Esophagus muscularis mucosa (tissue), 4 donors: ENCODE results near the gene PTPN12. TPM values are rescaled to one million over a fixed set of nuclear protein-coding genes. Genes with fewer than 3 reads are reported as not detected.

Source experiments
- DNase-seq: peaks from one replicate; pipeline ENCODE4 v3.0.0-alpha.2; 2017; ENCODE audit errors: extremely low spot score
- H3K27ac ChIP-seq, 4 donors: fragments of 200-600 bp; sonication (generic); replicated peaks in 1 of 4; 1 replicate in 3 of 4; 2 replicates in 1 of 4; pipeline ENCODE4 v1.5.1; 2016 to 2019; ENCODE audit warnings: mild to moderate bottlenecking in 1 of 4
- H3K27me3 ChIP-seq, 4 donors: fragments of 200-600 bp; sonication (generic); one replicate each; pipeline versions ENCODE4 v1.5.1 to v1.6.0; 2016 to 2019
- H3K36me3 ChIP-seq, 4 donors: fragments of 200-600 bp; sonication (generic); one replicate each; pipeline ENCODE4 v1.5.1; 2016 to 2019
- H3K4me1 ChIP-seq, 4 donors: fragments of 200-600 bp; sonication (generic); one replicate each; pipeline ENCODE4 v1.5.1; 2016 to 2019
- H3K4me3 ChIP-seq, 4 donors: fragments of 200-600 bp; sonication (generic); 1 replicate in 2 of 4; 2 replicates in 2 of 4; pipeline ENCODE4 v1.5.1; 2016 to 2019; ENCODE audit warnings: mild to moderate bottlenecking in 4 of 4, moderate library complexity in 1 of 4
- H3K9me3 ChIP-seq, 4 donors: fragments of 200-600 bp; sonication (generic); 1 replicate in 3 of 4; 2 replicates in 1 of 4; pipeline ENCODE4 v1.5.1; 2016 to 2019
- CTCF ChIP-seq, 3 experiments: fragments of 200-600 bp in 2 of 3; fragments of 450-650 bp in 1 of 3; sonication (generic) in 2 of 3; IDR thresholded peaks; one replicate each; pipeline ENCODE4 v1.5.1; 2017 to 2019; ENCODE audit warnings: antibody characterized with exemption in 3 of 3, mild to moderate bottlenecking in 2 of 3, moderate library complexity in 1 of 3
- EP300 ChIP-seq: sonication (generic); formaldehyde crosslinking; IDR thresholded peaks from one replicate; pipeline ENCODE4 v1.6.1; 2017; ENCODE audit warnings: antibody characterized with exemption
- POLR2A ChIP-seq: fragments of 450-650 bp; IDR thresholded peaks from one replicate; pipeline ENCODE4 v1.6.1; 2017; ENCODE audit warnings: antibody characterized with exemption, moderate library complexity, mild to moderate bottlenecking, low read depth
- POLR2AphosphoS5 ChIP-seq, 2 donors: sonication (generic); formaldehyde crosslinking; IDR thresholded peaks; one replicate each; pipeline ENCODE4 v1.6.1; 2017; ENCODE audit warnings: antibody characterized with exemption in 2 of 2
- WGBS: methylation state at CpG from one replicate; pipeline ENCODE4 v1.1.5; 2018; 5-methylcytosine and 5-hydroxymethylcytosine counted together
- intact Hi-C: fragments of 100-400 bp; cut with DNase I; formaldehyde crosslinking; loops from one replicate; pipeline ENCODE4 v1.15.1; 2023
- total RNA-seq, 4 donors: library from RNA; depleted of rRNA; stranded (reverse); fragments of >200 nt; gene quantifications; one replicate each; pipeline versions ENCODE4 v1.1.0 to v1.2.1, GENCODE V29; 2016

Gene PTPN12
- total RNA-seq, 4 donors from 2014 or later = 89.1 to 126 (median 98.4) TPM

- Histone ChIP-seq H3K4me1 (peaks cover 66 to 87% (median 83%) of the 10 kb centered on the region in 4 donors), H3K27ac (no peak overlapping the region), H3K27me3 (no peaks in the 10 kb centered on the region), H3K9me3 (no peaks in the 10 kb centered on the region), H3K4me3 (no peak overlapping the region), H3K36me3 (no peaks in the 10 kb centered on the region)
- no peak for TF ChIP-seq CTCF (IDR thresholded peaks at IDR 0.05)
- TF ChIP-seq POLR2A = no peak
- no peak for TF ChIP-seq POLR2AphosphoS5 (IDR thresholded peaks at IDR 0.05)
- no peak for TF ChIP-seq EP300
- DNase-seq = no peak
- intact Hi-C loops = no loop called here
- WGBS = 78% methylated on average over 4 of the region's 4 CpGs
These were observed 6.8 kb downstream of the PTPN12 start for GRCh38 chr7:77543910-77544309.

- 23% methylated on average over 2 of the region's 2 CpGs for WGBS
- no peak for DNase-seq
- Histone ChIP-seq H3K27me3 (no peaks in the 10 kb centered on the region), H3K27ac (no peak overlapping the region), H3K4me1 (peaks cover 72 to 87% (median 84%) of the 10 kb centered on the region in 4 donors), H3K4me3 (no peak overlapping the region), H3K9me3 (no peaks in the 10 kb centered on the region), H3K36me3 (no peaks in the 10 kb centered on the region)
- intact Hi-C loops = no loop called here
- no peak for TF ChIP-seq POLR2AphosphoS5 (IDR thresholded peaks at IDR 0.05)
- no peak for TF ChIP-seq POLR2A
- no peak for TF ChIP-seq EP300
- no peak for TF ChIP-seq CTCF (IDR thresholded peaks at IDR 0.05)
These were observed 7.4 kb downstream of the PTPN12 start for GRCh38 chr7:77544518-77544917.

GRCh38 chr7:77548206-77548605, 11.1 kb downstream of the PTPN12 start:
- no peaks in the 10 kb centered on the region for H3K36me3 ChIP-seq
- H3K27ac ChIP-seq = peak overlapping the region in 2 of 4 donors; percentile 19 to 20
- DNase-seq = no peak
- intact Hi-C loops = no loop called here
- peaks cover 57 to 76% (median 67%) of the 10 kb centered on the region in 4 donors for H3K4me1 ChIP-seq
- WGBS = 50% methylated on average over 3 of the region's 3 CpGs
- H3K27me3 ChIP-seq = no peaks in the 10 kb centered on the region
- no peak overlapping the region for H3K4me3 ChIP-seq
- H3K9me3 ChIP-seq = no peaks in the 10 kb centered on the region
- TF ChIP-seq POLR2AphosphoS5 (IDR thresholded peaks at IDR 0.05) (no peak), CTCF (IDR thresholded peaks at IDR 0.05) (no peak), POLR2A (no peak), EP300 (no peak)

GRCh38 chr7:77549106-77549870, 12.2 kb downstream of the PTPN12 start:
- H3K9me3 ChIP-seq = no peaks in the 10 kb centered on the region
- TF ChIP-seq POLR2A (no peak), CTCF (IDR thresholded peaks at IDR 0.05) (no peak), EP300 (no peak), POLR2AphosphoS5 (IDR thresholded peaks at IDR 0.05) (no peak)
- no peak overlapping the region for H3K4me3 ChIP-seq
- no peaks in the 10 kb centered on the region for H3K27me3 ChIP-seq
- no peaks in the 10 kb centered on the region for H3K36me3 ChIP-seq
- H3K4me1 ChIP-seq = peaks cover 49 to 68% (median 64%) of the 10 kb centered on the region in 4 donors
- H3K27ac ChIP-seq = peak overlapping the region in 3 of 4 donors; percentile 19 to 37 (median 20)
- no peak for DNase-seq
- WGBS = 77% methylated on average over 3 of the region's 3 CpGs
- intact Hi-C loops = no loop called here
